OCI-LY7 (cell line): ENCODE data around the gene CEMIP2. TPM values are rescaled to one million over a fixed set of nuclear protein-coding genes. Genes with fewer than 3 reads are reported as not detected.

Source experiments
- BruUV-seq: library from RNA; stranded (reverse); fragments of 400-500 nt; replicated peaks from 2 replicates; lab custom pipeline; 2021; lab: Mats Ljungman, UMichigan
- CTCF ChIA-PET: fragments of 300-600 bp; sonication (Branson Sonifier 250); formaldehyde crosslinking; loops from one replicate; lab custom pipeline; 2022; ENCODE audit warnings: antibody characterized with exemption; ENCODE audit not compliant: unreplicated experiment; lab: Charles Lee
- POLR2A ChIA-PET: fragments of 300-600 bp; sonication (Branson Sonifier 250); formaldehyde crosslinking; loops from one replicate; lab custom pipeline; 2022; ENCODE audit warnings: antibody characterized with exemption; lab: Charles Lee
- DNase-seq: peaks from one replicate; pipeline ENCODE4 v3.0.0-alpha.2; 2015; ENCODE audit warnings: low spot score
- H2AFZ ChIP-seq: fragments of 200-600 bp; sonication (generic), shearing (Covaris generic); 2 replicates; pipeline ENCODE4 v1.6.1; 2014; ENCODE audit warnings: mild to moderate bottlenecking, antibody characterized with exemption, low read length, moderate library complexity
- H3K27ac ChIP-seq: fragments of 200-600 bp; sonication (generic); 2 replicates; pipeline ENCODE4 v1.5.1; 2014; ENCODE audit warnings: mixed run types, low read depth, mild to moderate bottlenecking, moderate library complexity, low read length, inconsistent platforms; ENCODE audit not compliant: poor library complexity, severe bottlenecking
- H3K36me3 ChIP-seq: fragments of 200-600 bp; sonication (generic); 2 replicates; pipeline ENCODE4 v1.6.1; 2014; ENCODE audit warnings: mild to moderate bottlenecking, antibody characterized with exemption, low read length, moderate library complexity, mixed read lengths; ENCODE audit not compliant: insufficient read depth
- H3K4me1 ChIP-seq: fragments of 200-600 bp; sonication (generic); 2 replicates; pipeline ENCODE4 v1.5.1; 2014; ENCODE audit warnings: mild to moderate bottlenecking, low read length; ENCODE audit not compliant: insufficient read depth, poor library complexity, severe bottlenecking
- H3K4me2 ChIP-seq: fragments of 200-600 bp; sonication (generic); 2 replicates; pipeline ENCODE4 v1.6.1; 2014; ENCODE audit warnings: mild to moderate bottlenecking, low read length
- H3K4me3 ChIP-seq: fragments of 200-600 bp; sonication (generic); 2 replicates; pipeline ENCODE4 v1.5.1; 2014; ENCODE audit warnings: mild to moderate bottlenecking, low read depth, low read length; ENCODE audit not compliant: poor library complexity, severe bottlenecking
- H3K79me2 ChIP-seq: fragments of 200-600 bp; sonication (generic); 2 replicates; pipeline ENCODE4 v1.6.1; 2016; ENCODE audit warnings: low read depth, mild to moderate bottlenecking, low read length, moderate library complexity, mixed read lengths; ENCODE audit not compliant: insufficient read depth
- H3K9me2 ChIP-seq: fragments of 200-600 bp; sonication (generic); 2 replicates; pipeline ENCODE4 v1.6.1; 2016; ENCODE audit warnings: mild to moderate bottlenecking, low read length, mixed read lengths; ENCODE audit not compliant: insufficient read depth
- H3K9me3 ChIP-seq: fragments of 200-600 bp; sonication (generic); 2 replicates; pipeline ENCODE4 v1.6.1; 2014; ENCODE audit warnings: mild to moderate bottlenecking, mixed run types, low read length, mixed read lengths
- H4K20me1 ChIP-seq: fragments of 200-600 bp; sonication (generic); 2 replicates; pipeline ENCODE4 v1.6.1; 2014; ENCODE audit warnings: mild to moderate bottlenecking, antibody characterized with exemption, low read length, moderate library complexity, mixed read lengths; ENCODE audit not compliant: insufficient read depth
- CTCF ChIP-seq: fragments of 200-600 bp; sonication (generic); conservative IDR thresholded peaks from 2 replicates; pipeline ENCODE4 v1.5.1; 2014; ENCODE audit warnings: mild to moderate bottlenecking, antibody characterized with exemption, low read length, moderate library complexity, mixed read lengths
- EZH2phosphoT487 ChIP-seq: fragments of 200-600 bp; sonication (generic); IDR thresholded peaks from 2 replicates; pipeline ENCODE4 v1.6.1; 2018; ENCODE audit warnings: low read depth, borderline replicate concordance, mild to moderate bottlenecking, mixed run types, antibody characterized with exemption, low read length, moderate library complexity, mixed read lengths
- intact Hi-C: fragments of 100-400 bp; cut with micrococcal nuclease; formaldehyde crosslinking; loops from one replicate; pipeline ENCODE4 v1.10.0; 2022; ENCODE audit not compliant: unreplicated experiment
- total RNA-seq, 2 experiments: library from RNA; depleted of rRNA in 1 of 2; stranded (reverse); fragments of >200 nt in 1 of 2; shearing (Covaris generic) in 1 of 2; gene quantifications; 2 replicates each; pipeline ENCODE4 v1.2.3, GENCODE V29; 2014 to 2022

The CEMIP2 gene
- total RNA-seq, 2 experiments from 2014 or later = 1.8 to 4.8 TPM

- H3K79me2 ChIP-seq = no peaks in the 10 kb centered on the region
- no peaks in the 10 kb centered on the region for H3K4me1 ChIP-seq
- no TSS peak for BruUV-seq
Observed at GRCh38 chr9:71755869-71756268, 12.4 kb downstream of the CEMIP2 start.

GRCh38 chr9:71755230-71755629 is 13.1 kb downstream of the CEMIP2 start:
- no peaks in the 10 kb centered on the region for H3K9me2 ChIP-seq
- no peaks in the 10 kb centered on the region for H3K36me3 ChIP-seq
- H3K4me2 ChIP-seq = no peak overlapping the region
- H3K27ac ChIP-seq = no peak overlapping the region
- no peaks in the 10 kb centered on the region for H4K20me1 ChIP-seq
- H3K9me3 ChIP-seq = no peaks in the 10 kb centered on the region
- no peak overlapping the region for H2AFZ ChIP-seq
- no peak for DNase-seq
- CTCF ChIA-PET = interaction anchor here (0.6 kb wide), 1 partner anchor 45 kb away, joined by 3 read pairs; no protein-coding TSS in a partner anchor
- no peak overlapping the region for H3K4me3 ChIP-seq
- POLR2A ChIA-PET = interaction anchor here (0.6 to 0.9 kb wide), 3 partner anchors 12 to 124 kb away, joined by 3 to 6 read pairs (median 3); no protein-coding TSS in a partner anchor
- H3K79me2 ChIP-seq = no peaks in the 10 kb centered on the region
- TF ChIP-seq EZH2phosphoT487 (no peak), CTCF (no peak)
- intact Hi-C loops = no loop called here
- H3K4me1 ChIP-seq = no peaks in the 10 kb centered on the region
- no TSS peak for BruUV-seq

More at GRCh38 chr9:71755869-71756268, 12.4 kb downstream of the CEMIP2 start:
- H3K4me3 ChIP-seq = no peak overlapping the region
- ChIA-PET POLR2A (interaction anchor here (0.9 kb wide), 1 partner anchor 12 kb away, joined by 6 read pairs; no protein-coding TSS in a partner anchor), CTCF (interaction anchor here (0.6 kb wide), 1 partner anchor 45 kb away, joined by 3 read pairs; no protein-coding TSS in a partner anchor)
- H3K36me3 ChIP-seq = no peaks in the 10 kb centered on the region
- no peak overlapping the region for H3K4me2 ChIP-seq
- no peaks in the 10 kb centered on the region for H3K9me3 ChIP-seq
- no peaks in the 10 kb centered on the region for H4K20me1 ChIP-seq
- H3K27ac ChIP-seq = no peak overlapping the region
- no peak for DNase-seq
- no peaks in the 10 kb centered on the region for H3K9me2 ChIP-seq
- intact Hi-C loops = no loop called here
- H2AFZ ChIP-seq = no peak overlapping the region
- TF ChIP-seq EZH2phosphoT487 = no peak
- no peak for TF ChIP-seq CTCF

- Histone ChIP-seq H3K4me1 (no peaks in the 10 kb centered on the region), H3K36me3 (no peaks in the 10 kb centered on the region), H4K20me1 (no peaks in the 10 kb centered on the region), H3K79me2 (no peaks in the 10 kb centered on the region), H3K4me3 (no peak overlapping the region), H3K27ac (no peak overlapping the region), H3K9me2 (no peaks in the 10 kb centered on the region), H3K4me2 (no peak overlapping the region), H2AFZ (no peak overlapping the region), H3K9me3 (no peaks in the 10 kb centered on the region)
- no peak for DNase-seq
- intact Hi-C loops = no loop called here
- ChIA-PET POLR2A (interaction anchor here (0.6 kb wide), 1 partner anchor 311 kb away, joined by 3 read pairs; no protein-coding TSS in a partner anchor), CTCF (no interaction called here)
- TF ChIP-seq CTCF = no peak
- no peak for TF ChIP-seq EZH2phosphoT487
- no TSS peak for BruUV-seq
Observed at GRCh38 chr9:71754151-71754550, 14.2 kb downstream of the CEMIP2 start.
